COLO668 (cell line): Measurements from ENCODE around the gene UBE2V1.
"Not testable (repeated sequence)": the region's sequence is repeated elsewhere in the genome, so short reads cannot be mapped to it uniquely, and the experiment has no call there.

ENCODE experiments used
- DNase-seq: peaks from one replicate; lab custom pipeline; 2025; ENCODE audit not compliant: unreplicated experiment; lab: John Stamatoyannopoulos, UW

UBE2V1 gene

DNA sequence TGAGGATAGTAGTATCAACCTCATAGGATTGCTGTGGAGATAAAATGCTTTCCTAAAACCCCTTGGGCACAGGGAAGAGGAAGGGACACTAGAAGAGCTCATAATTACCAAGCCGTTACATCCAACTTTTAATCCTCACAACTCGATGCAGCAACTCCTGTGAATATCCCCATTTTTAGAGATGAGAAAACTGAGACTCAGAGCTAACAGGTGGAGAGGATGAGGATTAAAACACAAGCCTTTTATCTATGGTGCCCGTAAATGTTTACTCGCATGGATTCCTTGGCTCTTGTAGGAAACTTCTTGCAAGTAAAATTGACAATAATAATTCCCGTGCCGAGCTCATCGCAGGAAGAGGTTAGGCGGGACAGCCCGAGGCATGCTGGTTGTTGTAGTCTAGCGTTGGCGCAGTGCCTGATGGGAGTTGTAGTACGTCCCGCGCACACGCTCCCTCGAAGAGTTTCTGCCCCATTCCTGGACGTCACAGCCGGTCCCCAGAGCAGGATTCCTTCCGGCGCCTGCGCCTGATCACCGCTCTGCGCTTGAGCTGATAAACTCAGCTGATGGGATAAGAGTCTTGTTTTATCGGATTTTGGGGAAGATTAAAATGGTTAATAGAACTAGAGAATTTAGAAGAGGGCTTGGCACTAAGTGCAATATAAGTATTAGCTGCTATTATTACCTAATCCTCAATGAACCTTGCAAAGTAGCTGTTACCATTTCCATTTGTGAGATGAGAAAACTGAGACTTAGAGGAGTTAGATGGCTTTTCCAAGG is 2.8 kb upstream of the UBE2V1 start:
- peak; percentile 96 for DNase-seq

DNA sequence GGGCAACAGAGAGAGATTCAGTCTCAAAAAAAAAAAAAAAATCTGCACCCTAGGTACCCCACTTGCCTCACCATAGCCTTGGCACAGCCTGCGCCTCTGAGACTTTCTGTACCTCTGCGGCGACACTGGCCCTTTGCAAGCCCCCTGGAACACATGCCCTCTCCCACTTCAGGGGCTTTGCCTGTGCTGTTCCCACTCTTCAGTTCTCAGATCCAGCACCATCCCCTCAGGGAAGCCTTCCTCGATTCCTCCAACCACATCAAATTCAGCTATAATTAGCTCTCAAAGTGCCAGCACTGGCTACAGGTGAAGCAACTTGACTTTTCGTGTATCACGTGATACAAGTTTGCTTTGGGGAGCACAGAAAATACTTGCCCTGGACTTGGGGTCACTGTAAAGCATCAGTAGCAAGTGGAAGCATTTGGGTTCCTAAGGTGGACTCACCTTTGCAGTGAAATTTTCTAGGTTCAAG is 2.1 kb upstream of the UBE2V1 start:
- DNase-seq: no peak

DNA sequence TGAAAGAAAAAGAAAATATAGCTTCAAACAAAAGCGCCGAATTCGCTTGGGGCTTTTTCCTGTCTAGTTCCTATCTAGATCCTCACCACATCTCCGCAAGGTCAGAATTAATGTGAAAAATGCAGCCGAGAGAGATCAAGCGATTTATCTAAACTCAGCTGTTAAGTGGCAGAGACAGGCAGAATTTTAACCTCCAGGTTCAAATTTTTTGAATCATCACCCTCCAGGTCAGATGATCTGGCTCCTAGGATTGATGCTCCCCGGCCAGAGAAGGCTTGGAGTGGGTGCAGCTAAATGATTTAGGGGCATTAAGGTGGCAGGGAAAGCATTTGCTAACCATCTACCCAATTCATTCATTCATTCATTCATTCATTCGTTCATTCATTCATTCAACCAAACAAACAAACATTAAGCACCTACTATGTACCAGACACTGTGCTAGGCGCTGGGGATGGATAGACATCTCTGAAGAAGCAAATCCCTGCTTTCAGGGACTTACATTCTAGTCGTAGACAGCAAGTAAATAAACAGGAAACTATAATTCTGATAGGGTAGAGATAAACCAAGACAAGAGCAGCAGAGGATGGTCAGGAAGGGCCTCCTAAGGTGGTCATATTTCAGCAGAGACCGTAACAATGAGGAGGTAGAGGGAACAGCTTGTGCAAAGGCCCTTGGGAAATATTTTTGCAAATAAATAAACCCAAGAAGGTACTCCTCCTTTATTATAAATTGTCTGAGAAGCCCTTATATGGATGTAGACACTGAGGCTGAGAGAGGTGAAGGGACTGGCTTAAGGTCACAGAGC is 672 bp upstream of the UBE2V1 start:
- DNase-seq: no peak

DNA sequence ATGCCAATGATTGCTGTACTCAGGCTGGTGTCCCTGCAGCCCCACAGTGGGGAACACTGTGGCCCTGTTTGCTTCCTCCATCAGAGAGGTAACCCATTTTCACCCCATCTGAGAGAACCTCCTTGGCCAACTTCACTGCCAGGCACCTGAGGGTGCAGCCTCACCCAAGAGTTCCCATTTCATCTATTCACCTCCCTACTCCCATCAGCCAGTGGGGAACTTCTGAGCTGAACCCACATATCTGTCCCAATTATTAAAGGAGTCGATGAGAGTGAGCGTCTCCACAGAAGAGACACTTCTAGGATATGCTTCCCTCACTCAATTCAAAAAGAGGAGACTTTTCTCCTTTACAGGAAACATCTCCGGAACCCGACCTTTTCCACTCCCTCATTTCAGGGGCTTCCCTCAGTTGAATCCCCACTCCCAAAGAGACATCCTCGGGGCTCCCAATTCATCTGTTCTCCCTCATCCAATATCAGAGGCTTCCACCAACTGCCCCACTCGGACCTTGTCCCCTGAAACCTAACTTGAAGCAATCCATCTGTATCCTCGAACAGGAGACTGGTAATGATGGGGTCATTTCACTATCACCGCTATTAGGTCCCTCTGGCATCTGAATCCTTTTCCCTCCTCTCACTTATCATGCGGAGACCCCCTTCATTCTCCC is 988 bp downstream of the UBE2V1 start:
- DNase-seq: no peak

DNA sequence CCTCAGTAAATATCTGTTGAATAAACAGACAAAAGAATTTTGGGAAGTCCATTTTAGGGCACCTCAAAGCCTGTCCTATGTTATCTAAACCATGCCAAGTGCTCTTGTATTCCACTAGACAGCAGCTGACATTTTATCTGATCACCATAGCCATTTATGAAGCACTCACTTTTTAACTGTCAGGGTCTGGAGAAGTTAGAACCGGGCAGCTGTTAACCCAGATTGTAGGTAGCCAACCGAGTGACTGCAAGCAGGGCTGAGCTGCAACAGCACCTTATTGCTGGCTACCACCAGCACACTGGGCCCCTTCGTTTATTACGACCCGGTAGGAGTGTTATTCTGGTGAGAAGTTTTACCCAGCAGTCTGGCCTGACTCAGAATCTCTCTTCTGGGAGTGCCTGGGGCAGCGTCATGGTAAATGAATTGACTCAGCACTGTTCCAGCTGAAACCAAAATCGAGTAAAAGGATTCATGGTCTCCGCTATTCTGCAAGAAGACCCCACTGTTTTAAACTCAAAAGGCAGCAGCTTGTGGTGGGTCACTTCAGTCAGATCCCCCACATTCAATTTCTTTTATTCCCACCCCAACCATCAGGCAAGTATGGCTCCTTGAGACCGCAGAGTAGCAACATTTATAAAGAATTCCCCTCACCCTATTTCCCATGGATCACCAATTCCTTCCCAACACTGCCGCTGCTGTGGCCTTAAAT is 1.7 kb downstream of the UBE2V1 start:
- DNase-seq: no peak

DNA sequence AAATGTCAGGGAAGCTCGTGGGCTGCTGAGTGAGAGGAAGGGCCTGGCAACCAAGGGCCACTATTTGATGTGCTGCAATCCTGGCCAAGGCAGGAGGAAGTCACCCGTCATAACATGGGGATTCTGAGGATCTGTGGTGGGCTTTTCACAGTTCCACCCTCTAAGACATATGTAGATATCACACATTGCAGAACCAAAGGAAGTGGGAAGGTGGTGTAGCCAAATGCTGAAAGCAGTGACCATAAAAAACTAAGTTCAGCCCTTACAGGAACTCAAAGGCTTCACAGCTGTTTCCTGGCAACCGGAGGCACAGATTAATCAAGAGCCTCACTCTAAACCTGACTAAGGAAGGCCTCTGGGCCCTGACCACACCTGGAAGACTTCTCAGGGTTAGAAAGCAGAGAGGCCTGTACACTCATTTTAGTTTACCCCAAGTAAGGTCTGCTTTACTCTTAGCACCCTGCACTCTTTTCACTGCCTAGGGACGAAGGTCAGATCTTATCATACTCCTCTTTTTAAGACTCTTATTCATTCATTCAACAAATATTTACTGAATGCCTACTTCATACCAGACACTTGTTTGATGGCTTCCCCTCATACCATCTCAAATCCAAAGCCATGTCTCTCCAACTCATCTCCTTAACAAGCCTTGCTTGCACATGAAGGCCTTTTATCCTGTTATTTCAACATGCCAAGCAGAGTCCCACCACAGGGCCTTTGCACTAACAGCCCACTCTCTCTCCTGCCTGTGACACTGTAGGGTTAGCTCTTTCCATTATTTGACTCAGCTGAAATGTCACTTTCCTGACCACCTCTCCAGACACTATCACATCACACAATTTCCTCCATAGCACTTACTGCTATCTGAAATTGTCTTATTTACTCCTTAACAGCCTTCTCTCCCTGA is 2.6 kb downstream of the UBE2V1 start:
- no peak for DNase-seq

DNA sequence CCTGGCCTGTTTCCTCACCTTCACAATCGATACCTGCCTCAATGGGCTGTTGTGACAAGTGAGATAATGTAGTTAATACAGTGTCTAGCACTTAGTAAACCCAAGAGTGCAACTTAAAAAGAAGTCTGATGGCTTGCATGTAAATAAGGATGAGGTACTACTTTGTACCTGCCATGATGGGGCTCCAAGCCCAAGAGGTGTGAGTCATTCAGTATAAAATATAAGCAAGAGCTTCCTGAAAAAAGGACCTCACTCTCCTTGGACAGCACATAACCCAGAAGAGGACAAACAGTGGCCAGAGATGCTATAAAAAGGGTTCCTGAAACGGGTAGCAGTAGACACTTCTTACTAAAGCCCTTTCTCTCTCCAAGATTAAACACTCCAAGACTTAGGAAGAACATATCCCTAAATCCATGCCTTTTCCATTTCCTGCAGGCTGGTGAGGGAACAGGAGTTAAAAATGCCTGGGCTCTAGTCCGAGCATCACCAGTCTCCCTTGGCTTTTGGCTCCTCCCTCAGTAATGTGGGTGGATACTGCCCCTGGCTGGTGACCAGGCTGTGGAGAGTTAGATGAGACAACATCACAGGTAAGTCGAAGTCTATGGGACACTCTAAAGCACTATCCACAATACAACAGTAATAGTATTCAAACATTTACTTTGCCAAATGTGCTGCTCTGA is 4.3 kb downstream of the UBE2V1 start:
- DNase-seq: no peak

DNA sequence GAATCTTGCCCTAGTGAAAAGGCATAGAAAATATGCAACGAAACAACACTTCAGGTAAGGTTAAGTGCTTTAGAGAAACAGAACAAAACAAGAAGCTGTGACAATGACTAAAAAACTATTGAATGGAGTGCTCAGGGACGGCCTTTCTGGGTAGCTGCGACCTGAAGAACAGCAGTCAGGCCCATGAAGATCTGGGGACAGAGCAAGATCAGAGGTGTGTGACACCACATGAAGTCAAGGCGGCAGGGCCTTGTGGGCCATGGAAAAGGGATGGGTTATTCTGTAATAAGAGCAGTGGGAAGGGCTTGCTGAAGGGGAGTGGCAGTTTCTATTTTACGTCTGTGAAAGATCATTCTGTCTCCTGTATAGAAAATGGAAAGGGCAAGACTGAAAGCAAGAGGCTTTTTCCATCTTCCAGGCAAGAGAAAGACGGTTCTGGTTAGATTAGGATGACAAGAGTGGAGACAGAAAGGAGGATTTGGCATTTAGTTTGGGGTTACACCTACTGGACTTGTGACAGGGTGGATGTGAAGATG is 5.1 kb downstream of the UBE2V1 start:
- DNase-seq: no peak

DNA sequence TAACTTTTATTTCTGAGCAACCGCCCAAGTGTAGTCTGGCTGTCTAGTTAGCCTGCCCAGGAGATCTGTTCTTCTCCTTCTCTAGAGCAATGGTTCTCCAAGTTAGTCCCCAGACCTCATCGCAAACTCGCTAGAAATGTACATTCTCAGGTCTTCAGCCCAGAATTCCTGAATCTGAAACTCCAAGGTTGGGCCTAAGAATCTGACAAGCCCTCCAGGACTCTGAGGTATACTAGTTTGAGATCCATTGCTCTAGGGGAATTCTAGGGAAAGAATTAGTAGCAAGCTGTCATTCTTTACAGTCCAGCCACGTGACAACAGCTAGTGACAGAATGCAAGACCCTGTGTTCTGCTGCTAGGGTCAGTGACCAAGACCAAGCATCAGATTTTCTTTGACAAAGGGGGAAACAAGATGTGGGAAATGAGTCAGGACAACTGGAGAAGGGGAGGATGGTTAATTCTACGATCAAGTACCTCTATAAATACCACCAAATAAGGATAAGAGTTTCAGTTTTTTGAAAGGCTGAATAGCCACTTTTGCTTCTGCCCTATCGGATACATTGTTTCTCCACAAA is 5.8 kb downstream of the UBE2V1 start:
- DNase-seq: no peak

DNA sequence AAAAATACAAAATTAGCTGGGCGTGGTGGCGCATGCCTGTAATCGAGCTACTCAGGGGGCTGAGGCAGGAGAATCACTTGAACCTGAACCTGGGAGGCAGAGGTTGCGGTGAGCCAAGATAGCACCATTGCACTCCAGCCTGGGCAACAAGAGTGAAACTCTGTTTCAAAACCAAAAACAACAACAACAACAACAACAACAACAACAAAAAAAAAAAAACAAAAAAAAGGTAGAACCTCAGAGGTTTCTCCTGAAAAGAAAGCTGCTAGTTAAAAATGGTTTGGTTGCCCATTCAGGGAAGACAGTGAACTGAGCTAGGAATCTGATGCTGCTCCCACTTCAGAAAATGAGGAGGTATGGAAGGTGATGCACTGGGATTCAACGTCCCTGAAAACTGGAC is 6.3 kb downstream of the UBE2V1 start:
- DNase-seq: not testable (repeated sequence)

DNA sequence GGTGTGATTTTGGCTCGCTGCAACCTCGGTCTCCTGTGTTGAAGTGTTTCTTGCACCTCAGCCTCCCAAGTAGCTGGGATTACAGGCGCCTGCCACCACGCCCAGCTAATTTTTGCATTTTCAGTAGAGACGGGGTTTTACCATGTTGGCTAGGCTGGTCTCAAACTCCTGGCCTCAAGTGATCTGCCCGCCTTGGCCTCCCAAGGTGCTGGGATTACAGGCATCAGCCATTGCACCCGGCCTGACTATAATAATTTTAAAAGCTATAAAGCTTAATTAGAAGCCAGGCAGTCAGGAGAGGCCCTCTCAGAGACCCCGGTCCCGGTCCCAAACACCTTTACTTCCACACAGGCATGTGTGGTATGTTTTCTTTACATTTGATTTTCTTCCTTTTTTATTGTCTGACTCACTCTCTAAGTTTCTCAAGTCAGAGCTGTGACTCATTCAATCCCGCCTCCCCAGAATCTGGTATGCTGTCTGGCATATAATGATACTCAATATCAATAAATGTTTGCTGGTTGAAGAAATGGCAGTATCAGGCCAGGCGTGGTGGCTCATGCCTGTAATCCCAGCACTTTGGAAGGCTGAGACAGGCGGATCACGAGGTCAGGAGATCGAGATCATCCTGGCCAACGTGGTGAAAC is 9.4 kb downstream of the UBE2V1 start:
- not testable (repeated sequence) for DNase-seq

DNA sequence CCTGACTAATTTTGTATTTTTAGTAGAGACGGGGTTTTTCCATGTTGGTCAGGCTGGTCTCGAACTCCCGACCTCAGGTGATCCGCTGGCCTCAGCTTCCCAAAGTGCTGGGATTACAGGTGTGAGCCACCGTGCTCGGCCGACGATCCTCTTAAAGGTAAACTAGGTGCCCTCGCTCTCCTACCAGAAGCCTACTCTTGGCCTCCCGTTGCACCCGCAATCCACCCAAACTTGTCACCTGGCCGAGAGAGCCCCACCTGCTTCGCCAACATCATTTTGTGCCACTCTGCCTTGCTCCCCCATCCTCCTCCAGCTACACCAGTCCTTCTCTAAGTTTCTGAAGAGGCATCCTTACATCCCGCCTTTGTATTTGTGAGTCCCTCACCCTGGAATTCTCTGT is 10.4 kb downstream of the UBE2V1 start:
- DNase-seq: not testable (repeated sequence)

DNA sequence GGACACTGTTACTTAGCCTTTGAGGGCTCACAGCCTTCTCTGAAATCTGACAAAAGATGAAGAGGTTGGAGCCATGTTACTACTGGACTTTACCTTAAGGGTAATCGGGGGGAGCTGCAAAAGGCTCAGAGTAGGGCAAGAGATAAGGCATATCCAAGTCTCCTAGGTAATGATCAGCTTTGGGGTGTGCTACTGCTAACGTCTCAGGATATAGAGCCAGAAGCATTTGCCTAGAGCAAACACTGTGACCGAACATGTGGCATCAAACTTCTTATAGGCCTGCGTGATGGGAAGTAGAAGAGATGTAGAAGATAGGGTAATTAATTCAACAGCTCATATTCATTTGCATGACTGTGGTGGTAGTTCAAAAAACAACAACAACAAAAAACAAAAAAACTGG is 11.1 kb downstream of the UBE2V1 start:
- DNase-seq: no peak

DNA sequence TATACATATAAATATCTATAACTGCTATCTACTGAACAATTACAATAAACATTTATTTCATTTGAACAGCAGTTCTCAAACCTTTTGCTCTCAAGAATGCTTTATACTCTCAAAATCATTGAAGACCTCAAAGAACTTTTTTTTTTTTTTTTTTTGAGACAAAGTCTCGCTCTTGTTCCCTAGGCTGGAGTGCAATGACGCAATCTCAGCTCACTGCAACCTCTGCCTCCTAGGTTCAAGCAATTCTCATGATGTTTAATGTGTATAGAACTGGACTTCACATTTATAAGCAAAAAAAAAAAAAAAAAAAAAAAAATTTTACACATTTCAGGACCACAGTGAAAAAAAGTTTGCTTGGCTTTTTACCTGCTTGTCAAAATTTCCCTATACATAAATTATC is 11.7 kb downstream of the UBE2V1 start:
- DNase-seq: no peak

DNA sequence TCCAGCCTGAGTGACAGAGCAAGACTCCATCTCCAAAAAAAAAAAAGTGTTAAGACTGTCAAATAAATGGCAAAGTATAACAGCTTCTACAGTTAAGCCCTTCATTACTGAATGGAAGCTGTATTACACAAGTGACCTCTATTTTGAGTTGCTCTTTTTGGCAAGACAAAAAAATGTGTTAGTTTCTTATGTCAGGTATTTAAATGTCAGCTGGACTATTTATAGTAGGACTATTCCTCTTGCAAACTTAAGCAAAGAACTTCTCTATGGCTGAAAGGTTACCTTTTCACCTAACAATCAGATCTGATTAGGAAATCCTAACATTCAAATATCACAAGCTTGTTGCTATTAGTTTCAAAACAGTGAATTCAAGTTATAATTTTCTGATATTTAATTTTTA is 12.4 kb downstream of the UBE2V1 start:
- DNase-seq: no peak

DNA sequence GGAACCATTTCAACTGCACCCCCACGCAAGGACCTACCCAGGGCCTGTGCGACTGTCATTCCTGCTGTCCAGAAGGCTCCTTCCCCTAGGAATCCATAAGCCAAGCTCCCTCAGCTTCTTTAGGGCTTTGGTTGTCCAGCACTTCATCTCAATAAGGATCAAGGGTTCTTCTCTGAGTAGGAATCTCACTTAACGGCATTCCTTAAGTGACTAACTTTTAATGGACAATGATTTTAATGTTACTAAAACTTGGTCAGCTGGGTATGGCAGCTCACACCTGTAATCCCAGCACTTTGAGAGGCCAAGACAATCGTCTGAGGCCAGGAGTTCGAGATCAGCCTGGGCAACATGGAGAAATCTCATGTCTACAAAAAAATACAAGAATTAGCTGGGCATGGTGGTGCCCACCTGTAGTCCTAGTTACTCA is 13.4 kb downstream of the UBE2V1 start:
- no peak for DNase-seq

DNA sequence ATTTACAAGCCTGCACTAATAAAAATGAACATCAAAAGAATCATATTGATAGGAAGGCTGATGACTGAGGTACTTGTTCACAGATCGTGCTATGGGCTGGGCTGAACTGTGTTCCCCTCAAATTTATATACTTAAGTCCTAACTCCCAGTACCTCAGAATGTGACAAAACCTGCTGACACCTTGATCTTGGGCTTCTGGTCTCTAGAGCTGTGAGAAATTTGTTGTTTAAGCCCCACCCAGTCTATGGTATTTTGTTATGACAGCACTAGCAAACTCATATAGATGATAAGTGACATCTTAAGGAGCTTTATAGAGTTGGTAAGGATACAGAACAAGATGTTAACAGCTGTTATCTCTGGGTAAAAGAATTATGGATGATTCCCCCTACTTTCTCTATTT is 13.8 kb downstream of the UBE2V1 start:
- DNase-seq: no peak

DNA sequence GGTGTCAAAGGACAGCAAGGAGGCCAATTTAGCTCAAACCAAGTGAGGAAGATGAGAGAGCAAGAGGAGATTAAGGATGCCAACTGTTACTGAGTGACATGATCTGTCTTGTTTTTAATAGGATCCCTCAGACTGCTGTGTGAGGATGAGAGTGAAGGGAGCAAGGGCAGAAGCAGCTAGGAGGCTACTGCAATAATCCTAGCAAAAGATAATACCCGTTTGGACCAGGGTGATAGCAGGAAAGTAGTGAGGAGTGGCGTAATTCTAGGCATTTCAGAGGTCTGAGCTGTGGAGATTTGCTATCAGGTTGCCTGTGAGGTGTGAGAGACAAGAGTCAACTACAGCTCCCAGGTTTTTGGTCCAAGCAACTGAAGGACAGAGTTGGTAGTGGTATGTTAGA is 14.7 kb downstream of the UBE2V1 start:
- no peak for DNase-seq
